HEK293T (cell line): ENCODE measurements around the gene MRPS26.

ENCODE experiments used
- CTCF ChIA-PET: fragments of 350-600 bp; formaldehyde crosslinking; extraction: SDS; loops from one replicate; lab custom pipeline; 2021; ENCODE audit warnings: antibody characterized with exemption, inconsistent platforms; lab: Yijun Ruan, JAX
- POLR2A ChIA-PET: fragments of 350-600 bp; formaldehyde crosslinking; extraction: SDS; loops from one replicate; lab custom pipeline; 2020; ENCODE audit warnings: antibody characterized with exemption, inconsistent platforms; lab: Yijun Ruan, JAX
- DNase-seq: peaks from one replicate; pipeline ENCODE4 v3.0.0; 2012; ENCODE audit warnings: mixed read lengths; ENCODE audit errors: extremely low spot score
- ARNT ChIP-seq: fragments of 450-650 bp; IDR thresholded peaks from 2 replicates; pipeline ENCODE4 v1.6.1; 2017; ENCODE audit warnings: mild to moderate bottlenecking
- BHLHE40 ChIP-seq: fragments of 450-650 bp; IDR thresholded peaks from 2 replicates; pipeline ENCODE4 v1.6.1; 2016; ENCODE audit warnings: mild to moderate bottlenecking, moderate library complexity, borderline replicate concordance
- CTBP1 ChIP-seq: fragments of 450-650 bp; IDR thresholded peaks from 2 replicates; pipeline ENCODE4 v1.6.1; 2016; ENCODE audit warnings: borderline replicate concordance
- ELF4 ChIP-seq: fragments of 450-650 bp; IDR thresholded peaks from 2 replicates; pipeline ENCODE4 v1.6.1; 2017; ENCODE audit warnings: antibody characterized with exemption
- FOXA1 ChIP-seq: fragments of 450-650 bp; IDR thresholded peaks from 2 replicates; pipeline ENCODE4 v1.6.1; 2016; ENCODE audit warnings: mild to moderate bottlenecking
- FOXK2 ChIP-seq: fragments of 450-650 bp; IDR thresholded peaks from 2 replicates; pipeline ENCODE4 v1.6.1; 2016; ENCODE audit warnings: mild to moderate bottlenecking
- FOXM1 ChIP-seq: fragments of 450-650 bp; IDR thresholded peaks from 2 replicates; pipeline ENCODE4 v1.6.1; 2017; ENCODE audit warnings: mild to moderate bottlenecking, borderline replicate concordance
- HDGF ChIP-seq: fragments of 450-650 bp; IDR thresholded peaks from 2 replicates; pipeline ENCODE4 v1.6.1; 2017; ENCODE audit warnings: antibody characterized with exemption, borderline replicate concordance
- L3MBTL2 ChIP-seq: fragments of 450-650 bp; conservative IDR thresholded peaks from 2 replicates; pipeline ENCODE4 v1.6.1; 2016; ENCODE audit warnings: mild to moderate bottlenecking
- LEF1 ChIP-seq: fragments of 450-650 bp; IDR thresholded peaks from 2 replicates; pipeline ENCODE4 v1.6.1; 2017; ENCODE audit warnings: mild to moderate bottlenecking, borderline replicate concordance
- NFRKB ChIP-seq: fragments of 450-650 bp; IDR thresholded peaks from 2 replicates; pipeline ENCODE4 v1.6.1; 2016; ENCODE audit warnings: mild to moderate bottlenecking, moderate library complexity
- SP1 ChIP-seq: fragments of 450-650 bp; IDR thresholded peaks from 2 replicates; pipeline ENCODE4 v1.6.1; 2017
- SUZ12 ChIP-seq: fragments of 450-650 bp; IDR thresholded peaks from 2 replicates; pipeline ENCODE4 v1.6.1; 2016; ENCODE audit warnings: mild to moderate bottlenecking
- TARDBP ChIP-seq: fragments of 450-650 bp; IDR thresholded peaks from 2 replicates; pipeline ENCODE4 v1.6.1; 2016
- ZNF384 ChIP-seq: fragments of 450-650 bp; IDR thresholded peaks from 2 replicates; pipeline ENCODE4 v1.6.1; 2016
- TF ChIP-seq, protein P1 (sequence below): fragments of 450-650 bp; IDR thresholded peaks from 2 replicates; pipeline ENCODE4 v1.6.1; 2016

MRPS26 gene

DNA sequence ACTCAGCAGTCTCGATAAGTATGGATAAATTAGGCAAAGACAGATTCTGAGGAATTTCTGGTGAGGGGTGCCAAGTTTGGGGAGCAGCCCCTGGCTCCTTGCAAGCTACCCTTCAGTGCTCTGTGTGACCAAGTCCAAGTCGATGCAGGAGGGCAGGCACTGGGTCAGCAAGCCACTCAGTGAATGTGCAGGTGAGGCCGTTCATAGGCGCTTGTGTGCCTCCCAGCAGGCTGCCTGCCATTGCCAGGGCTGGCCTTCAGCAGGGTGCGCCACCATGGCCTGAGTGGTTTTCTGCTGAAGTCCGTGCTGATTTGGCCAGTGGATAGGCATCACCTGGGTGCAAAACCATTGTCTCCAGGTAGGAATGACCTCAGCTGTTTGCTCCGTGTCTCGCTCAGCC is 5.8 kb upstream of the MRPS26 start:
- ChIA-PET POLR2A (no interaction called here), CTCF (no interaction called here)
- no peak for DNase-seq
- TF ChIP-seq FOXM1 (no peak), HDGF (no peak), FOXK2 (no peak), NFRKB (no peak), SUZ12 (no peak), FOXA1 (no peak), BHLHE40 (no peak)
- TF ChIP-seq, protein P1, sequence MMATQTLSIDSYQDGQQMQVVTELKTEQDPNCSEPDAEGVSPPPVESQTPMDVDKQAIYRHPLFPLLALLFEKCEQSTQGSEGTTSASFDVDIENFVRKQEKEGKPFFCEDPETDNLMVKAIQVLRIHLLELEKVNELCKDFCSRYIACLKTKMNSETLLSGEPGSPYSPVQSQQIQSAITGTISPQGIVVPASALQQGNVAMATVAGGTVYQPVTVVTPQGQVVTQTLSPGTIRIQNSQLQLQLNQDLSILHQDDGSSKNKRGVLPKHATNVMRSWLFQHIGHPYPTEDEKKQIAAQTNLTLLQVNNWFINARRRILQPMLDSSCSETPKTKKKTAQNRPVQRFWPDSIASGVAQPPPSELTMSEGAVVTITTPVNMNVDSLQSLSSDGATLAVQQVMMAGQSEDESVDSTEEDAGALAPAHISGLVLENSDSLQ, result no peak

DNA sequence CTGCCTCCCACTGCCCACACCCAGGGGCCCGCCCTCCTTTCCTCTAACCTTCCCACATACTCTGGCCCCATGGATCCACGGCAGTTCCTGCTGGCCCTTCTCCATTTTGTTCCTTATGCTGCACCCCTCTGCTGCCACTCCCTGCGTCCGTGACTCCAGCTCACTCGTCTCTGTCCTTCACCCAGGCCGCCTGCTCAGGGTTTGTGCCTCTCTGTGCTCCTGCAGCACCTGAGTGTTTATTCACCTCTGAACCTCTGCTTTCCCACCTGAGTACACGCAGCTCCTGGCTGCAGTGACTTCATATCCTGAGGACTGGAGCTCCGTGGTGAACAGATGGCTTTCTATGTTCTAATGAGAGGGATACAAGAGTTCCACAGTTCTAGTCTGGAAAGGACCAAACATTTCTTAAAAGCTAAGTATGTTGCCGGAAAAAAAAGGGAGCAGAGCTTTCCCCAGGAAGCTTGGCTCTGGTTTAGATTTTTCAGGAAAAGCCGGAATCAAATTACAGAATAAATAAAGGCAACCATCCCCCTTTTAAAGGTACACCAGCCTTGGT is 3.9 kb upstream of the MRPS26 start:
- ChIA-PET POLR2A (interaction anchor here (0.8 to 1.2 kb wide), 2 partner anchors 171 to 389 kb away, joined by 3 read pairs; partner anchors contain the start of gene NOP56), CTCF (no interaction called here)
- no peak for DNase-seq
- TF ChIP-seq SUZ12, result no peak

DNA sequence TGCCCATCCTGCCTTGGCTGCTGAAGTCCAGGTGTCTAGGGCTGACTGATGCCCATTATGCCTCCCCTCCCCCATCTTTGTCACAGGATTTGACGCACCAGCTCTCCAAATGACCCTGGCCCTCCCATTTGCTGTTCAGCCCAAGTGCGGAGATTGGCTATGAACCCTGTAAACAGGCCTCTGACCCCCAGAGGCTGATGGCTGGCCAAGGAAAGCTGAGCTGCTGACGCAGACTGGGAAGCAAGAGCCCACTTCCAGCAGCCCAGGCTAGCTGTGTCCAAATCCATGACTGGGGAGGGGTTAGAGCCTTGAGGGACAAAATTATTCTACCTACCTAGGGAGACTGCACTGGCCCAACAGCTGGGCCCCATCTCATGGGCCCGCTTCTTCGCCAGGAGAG is 3.2 kb upstream of the MRPS26 start:
- ChIA-PET CTCF (no interaction called here), POLR2A (interaction anchor here (1.2 kb wide), 1 partner anchor 172 kb away, joined by 3 read pairs; no protein-coding TSS in a partner anchor)
- DNase-seq, result no peak
- TF ChIP-seq FOXK2 (no peak), ARNT (no peak), ELF4 (no peak), BHLHE40 (no peak), L3MBTL2 (no peak), SP1 (no peak), NFRKB (no peak), ZNF384 (no peak), LEF1 (no peak), SUZ12 (no peak), TARDBP (no peak), CTBP1 (no peak), FOXA1 (no peak), HDGF (no peak)
- TF ChIP-seq, protein P1, result no peak

DNA sequence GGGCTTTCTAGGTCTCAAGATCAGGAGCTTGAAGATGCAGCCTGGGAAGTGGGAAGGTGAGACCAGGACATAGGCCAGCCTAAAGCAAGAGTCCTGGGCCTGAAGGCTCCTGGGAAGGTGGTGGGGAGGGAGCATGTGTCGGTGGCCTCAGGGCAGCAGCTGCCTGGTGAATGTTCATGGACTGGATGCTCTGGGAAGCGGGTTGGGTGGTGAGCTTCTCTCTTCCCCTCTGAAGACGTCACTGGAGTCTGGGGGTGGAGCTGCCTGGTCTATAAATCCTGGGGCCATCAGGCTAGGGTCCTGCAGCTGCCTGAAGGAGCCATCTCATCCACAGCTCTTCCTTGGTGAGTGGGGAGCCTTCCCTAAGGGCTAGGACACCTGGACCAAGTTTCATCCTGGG is 2.5 kb upstream of the MRPS26 start, which contains the start of gene GNRH2:
Gene GNRH2 (plus strand): TSS at position 301 of the 400 bp plus-strand sequence. CDS start 793 bp downstream, outside the sequence.
- no peak for TF ChIP-seq FOXA1
- TF ChIP-seq, protein P1, result no peak
- TF ChIP-seq CTBP1, result no peak
- no peak for TF ChIP-seq LEF1
- no peak for TF ChIP-seq ELF4
- no peak for TF ChIP-seq SP1
- TF ChIP-seq FOXK2, result no peak
- no peak for TF ChIP-seq NFRKB
- no peak for TF ChIP-seq ARNT
- TF ChIP-seq FOXM1, result no peak
- no peak for DNase-seq
- CTCF ChIA-PET, result interaction anchor here (1.1 kb wide), 1 partner anchor 10 kb away, joined by 5 read pairs; no protein-coding TSS in a partner anchor

DNA sequence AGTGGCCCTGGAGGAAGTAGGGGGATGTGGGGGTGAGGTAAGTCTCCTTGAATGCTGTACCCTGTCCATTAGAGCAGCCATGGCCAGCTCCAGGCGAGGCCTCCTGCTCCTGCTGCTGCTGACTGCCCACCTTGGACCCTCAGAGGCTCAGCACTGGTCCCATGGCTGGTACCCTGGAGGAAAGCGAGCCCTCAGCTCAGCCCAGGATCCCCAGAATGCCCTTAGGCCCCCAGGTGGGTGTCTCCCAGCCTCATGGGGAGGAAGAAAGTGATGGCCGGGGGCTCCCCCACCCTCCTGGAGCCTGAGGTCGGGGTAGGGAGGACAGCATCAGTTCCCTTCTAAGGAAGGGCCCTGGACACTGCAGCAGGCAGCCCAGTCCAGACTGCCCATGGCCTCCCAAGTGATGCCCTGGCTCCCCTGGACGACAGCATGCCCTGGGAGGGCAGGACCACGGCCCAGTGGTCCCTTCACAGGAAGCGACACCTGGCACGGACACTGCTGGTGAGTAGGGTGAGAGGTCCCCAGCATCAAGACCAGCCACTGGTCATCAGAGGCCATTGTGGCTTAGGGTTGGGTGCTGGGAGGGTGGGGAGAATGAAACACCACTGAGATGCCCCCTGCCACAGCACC is 1.4 kb upstream of the MRPS26 start:
- ChIA-PET CTCF (interaction anchor here (0.7 kb wide), 1 partner anchor 355 kb away, joined by 3 read pairs; no protein-coding TSS in a partner anchor), POLR2A (interaction anchor here (1.8 kb wide), 1 partner anchor 115 kb away, joined by 5 read pairs; the partner anchor contains the start of genes FASTKD5 and UBOX5)
- DNase-seq, result no peak
- no peak for TF ChIP-seq NFRKB

More for the DNA sequence above, 2.5 kb upstream of the MRPS26 start, which contains the start of gene GNRH2:
- POLR2A ChIA-PET, result interaction anchor here (1.2 kb wide), 1 partner anchor 173 kb away, joined by 3 read pairs; no protein-coding TSS in a partner anchor

DNA sequence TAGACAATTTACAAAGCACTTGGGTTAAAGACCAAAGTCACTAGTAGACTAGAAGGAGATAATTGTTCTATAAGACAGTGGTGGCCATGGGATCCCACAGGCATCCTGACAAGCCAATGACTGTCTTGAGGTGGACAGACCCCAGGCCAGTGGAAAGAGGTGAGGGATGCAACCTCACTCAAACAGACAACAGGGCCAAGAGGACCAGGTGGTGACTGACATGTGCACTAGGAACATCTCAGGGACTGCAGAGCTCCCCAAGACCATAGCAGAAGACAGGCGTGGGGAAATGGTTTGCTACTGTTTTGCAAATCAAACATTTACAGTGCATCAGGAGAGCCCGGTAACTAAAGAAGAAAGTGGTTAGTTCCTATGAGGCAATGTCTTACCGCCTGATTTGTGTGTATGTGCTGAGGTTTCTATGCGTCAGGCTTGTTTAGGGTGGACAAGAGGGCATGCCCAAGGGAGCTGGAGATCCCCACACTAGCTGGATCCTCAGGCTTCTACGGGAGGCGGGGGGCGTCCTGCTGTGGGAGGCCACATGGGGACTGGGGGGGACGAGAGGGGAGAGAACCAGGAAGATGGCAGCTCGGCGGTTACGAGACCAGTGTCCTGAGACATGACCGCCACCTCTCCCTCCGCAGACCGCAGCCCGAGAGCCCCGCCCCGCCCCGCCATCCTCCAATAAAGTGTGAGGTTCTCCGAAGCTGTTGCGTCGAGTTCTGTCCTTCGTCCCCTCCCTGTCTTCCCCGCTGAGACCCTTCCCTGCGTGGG is 623 bp upstream of the MRPS26 start:
- ChIA-PET CTCF (interaction anchor here (0.7 kb wide), 1 partner anchor 354 kb away, joined by 3 read pairs; no protein-coding TSS in a partner anchor), POLR2A (interaction anchor here (0.6 to 1.8 kb wide), 5 partner anchors 38 to 381 kb away, joined by 3 to 5 read pairs (median 3); partner anchors contain the start of genes FASTKD5, IDH3B and UBOX5)
- no peak for TF ChIP-seq ELF4
- TF ChIP-seq TARDBP, result no peak
- no peak for TF ChIP-seq LEF1
- no peak for TF ChIP-seq NFRKB
- peak; percentile 73 for DNase-seq
